Measurements from ENCODE around the gene STN1. TPM values are rescaled to one million over a fixed set of nuclear protein-coding genes. Genes with fewer than 3 reads are reported as not detected.

Gene STN1
- total and polyA plus RNA-seq, 9 of the 15 experiments (the other 6 are each of a cell fraction or from before 2014, with no cell fraction given): 9.1 to 19.6 (median 13.8) TPM

DNA sequence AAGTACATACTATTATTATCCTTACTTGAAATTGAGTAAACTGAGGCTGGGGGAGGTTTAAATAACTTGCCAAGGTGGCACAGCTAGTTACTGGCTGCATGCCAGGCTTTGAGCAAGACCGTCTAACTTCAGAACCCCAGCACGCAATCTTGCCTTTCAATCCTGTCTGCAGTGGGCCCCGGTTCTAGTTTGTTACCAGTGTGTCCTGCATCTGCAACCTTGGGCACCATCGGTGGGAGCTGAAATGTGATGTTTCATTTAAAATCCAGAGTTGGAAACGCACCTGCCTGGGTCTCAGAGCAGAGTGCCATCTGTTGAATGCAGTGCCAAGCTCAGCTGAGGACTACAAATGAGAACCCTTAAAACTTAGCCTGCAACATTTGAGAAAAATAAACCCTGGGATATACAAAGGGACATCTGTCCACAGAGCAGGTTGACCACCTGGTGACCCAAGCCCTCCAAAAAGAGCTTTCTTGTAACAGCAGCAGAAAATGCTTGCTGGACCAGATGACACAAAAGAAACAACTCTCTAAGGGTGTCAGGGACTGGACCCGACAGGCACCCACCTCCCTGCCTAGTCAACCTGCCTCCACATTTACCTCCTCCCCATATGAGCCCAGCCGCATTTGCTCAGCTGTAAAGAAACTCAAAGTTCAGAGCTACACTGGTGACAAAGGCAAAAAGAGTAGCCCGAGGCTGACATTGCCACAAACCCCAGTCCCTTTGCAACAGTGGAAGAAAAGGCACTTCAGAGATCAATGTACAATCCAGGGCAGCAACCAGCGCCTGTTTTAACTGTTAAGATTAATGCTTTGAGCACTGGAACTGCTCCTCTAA lies 64.3 kb downstream of the STN1 start:
- Histone ChIP-seq H4K20me1 (replicated peaks; ENCODE audit: control insufficient read depth, insufficient read depth, low read length) (no peaks in the 10 kb centered on the region), H3K4me1 (replicated peaks in 1 of 2; ENCODE audit: control insufficient read depth in 2 of 2, insufficient read depth in 2 of 2, low read length in 2 of 2) (peaks cover 0 to 7% of the 10 kb centered on the region in 2 experiments; a peak in 1 of 5 replicates), H3K9me3 (replicated peaks; ENCODE audit: control insufficient read depth, insufficient read depth, low read depth, low read length) (no peaks in the 10 kb centered on the region), H2AFZ (ENCODE audit: low read depth, low read length) (no peak overlapping the region), H3K9me1 (ENCODE audit: control insufficient read depth, insufficient read depth, low read length) (no peaks in the 10 kb centered on the region), H3K27me3 (ENCODE audit: control insufficient read depth in 2 of 2, insufficient read depth in 2 of 2, low read length in 2 of 2) (peaks cover 7 to 52% of the 10 kb centered on the region in 2 experiments), H3K4me3 (no peak overlapping the region), H3K27ac (ENCODE audit: extremely low read depth, low read depth, low read length) (no peak overlapping the region), H3K4me2 (ENCODE audit: insufficient read depth, low read length) (no peak overlapping the region), H3K9ac (ENCODE audit: insufficient read depth in 1 of 2, low read depth in 2 of 2, low read length in 2 of 2) (no peak overlapping the region), H3K79me2 (ENCODE audit: control insufficient read depth, insufficient read depth, low read length) (no peaks in the 10 kb centered on the region), H3K36me3 (ENCODE audit: control insufficient read depth, insufficient read depth, low read length) (no peaks in the 10 kb centered on the region)
- in situ Hi-C loops (cut with MboI) (loop anchor here (25.0 kb wide), 1 partner anchor 266 kb away; no protein-coding TSS in a partner anchor), intact Hi-C loops (cut with micrococcal nuclease) (no loop called here)
- ChIA-PET POLR2A (interaction anchor here (0.9 to 1.2 kb wide), 2 partner anchors 19 to 157 kb away, joined by 3 read pairs; no protein-coding TSS in a partner anchor), CTCF (ENCODE audit: low intra/inter-chr PET ratio) (no interaction called here)
- BruUV-seq (replicated peaks): no TSS peak
- no peak for ATAC-seq
- 1% methylated on average over 9 of the region's 9 CpGs for WGBS (ENCODE audit: insufficient coverage, low coverage, missing lambda C conversion rate)
- TF ChIP-seq ZNF140 (CRISPR knock-in tag; IDR thresholded peaks at IDR 0.05): no peak
- no peak for TF ChIP-seq FOXM1 (IDR thresholded peaks at IDR 0.05; ENCODE audit: low read depth)
- no peak for TF ChIP-seq FOXM1 (CRISPR knock-in tag; IDR thresholded peaks at IDR 0.05; ENCODE audit: low read depth)
- TF ChIP-seq PRPF4 (IDR thresholded peaks at IDR 0.05; ENCODE audit: insufficient read depth, low read depth, low read length, poor library complexity, severe bottlenecking): no peak
- no peak for TF ChIP-seq L3MBTL2 (IDR thresholded peaks at IDR 0.05)
- TF ChIP-seq ETV1 (tag; conservative IDR thresholded peaks at IDR 0.05; ENCODE audit: low read depth): no peak
- TF ChIP-seq ATF6 (CRISPR knock-in tag; IDR thresholded peaks at IDR 0.05): no peak
- TF ChIP-seq POLR3A (IDR thresholded peaks at IDR 0.05; ENCODE audit: borderline replicate concordance, extremely low read depth, insufficient read depth, insufficient read length): no peak
- TF ChIP-seq NFIC (IDR thresholded peaks at IDR 0.05): peak; percentile 34; the same call in 1 of the 2 replicates
- DNase-seq (ENCODE audit: extremely low read depth in 1 of 4, low spot score in 3 of 4): no peak
- FAIRE-seq: no peak

All from K562 (cell line).